ENCODE measurements around the gene EFNA5.

The EFNA5 gene

GRCh38 chr5:107514305-107514704 lies 156.4 kb downstream of the EFNA5 start:
- ATAC-seq = no peak
- TF ChIP-seq ZC3H10 (CRISPR knock-in tag; IDR thresholded peaks at IDR 0.05) (no peak), TSHZ2 (CRISPR knock-in tag; IDR thresholded peaks at IDR 0.05) (no peak), TOX (CRISPR knock-in tag; IDR thresholded peaks at IDR 0.05; ENCODE audit: borderline replicate concordance) (no peak), ZFP30 (CRISPR knock-in tag; IDR thresholded peaks at IDR 0.05) (no peak), ARNTL (CRISPR knock-in tag; IDR thresholded peaks at IDR 0.05; ENCODE audit: borderline replicate concordance, low read depth) (no peak), GLIS3 (CRISPR knock-in tag; IDR thresholded peaks at IDR 0.05) (no peak), SNAI2 (CRISPR knock-in tag; IDR thresholded peaks at IDR 0.05) (no peak), ESRRG (CRISPR knock-in tag; IDR thresholded peaks at IDR 0.05) (no peak), BACH2 (CRISPR knock-in tag; IDR thresholded peaks at IDR 0.05; ENCODE audit: borderline replicate concordance) (no peak), PATZ1 (CRISPR knock-in tag; IDR thresholded peaks at IDR 0.05; ENCODE audit: borderline replicate concordance) (no peak)

- TF ChIP-seq POU6F1 (CRISPR knock-in tag; IDR thresholded peaks at IDR 0.05; ENCODE audit: borderline replicate concordance, low read depth) (no peak), PPARA (CRISPR knock-in tag; IDR thresholded peaks at IDR 0.05; ENCODE audit: borderline replicate concordance) (no peak), ISL1 (CRISPR knock-in tag; IDR thresholded peaks at IDR 0.05) (no peak), CREB5 (CRISPR knock-in tag; IDR thresholded peaks at IDR 0.05; ENCODE audit: low read depth) (no peak), ARNTL (CRISPR knock-in tag; IDR thresholded peaks at IDR 0.05; ENCODE audit: borderline replicate concordance, low read depth) (no peak), ZC3H10 (CRISPR knock-in tag; IDR thresholded peaks at IDR 0.05) (no peak), ZFP30 (CRISPR knock-in tag; IDR thresholded peaks at IDR 0.05) (no peak), PATZ1 (CRISPR knock-in tag; IDR thresholded peaks at IDR 0.05; ENCODE audit: borderline replicate concordance) (no peak), TOX (CRISPR knock-in tag; IDR thresholded peaks at IDR 0.05; ENCODE audit: borderline replicate concordance) (no peak), TCF4 (CRISPR knock-in tag; IDR thresholded peaks at IDR 0.05; ENCODE audit: borderline replicate concordance) (no peak), SNAI2 (CRISPR knock-in tag; IDR thresholded peaks at IDR 0.05) (no peak), TSHZ2 (CRISPR knock-in tag; IDR thresholded peaks at IDR 0.05) (no peak), ZNF565 (CRISPR knock-in tag; conservative IDR thresholded peaks at IDR 0.05; ENCODE audit: low read depth) (no peak), ESRRG (CRISPR knock-in tag; IDR thresholded peaks at IDR 0.05) (no peak), CSRNP3 (CRISPR knock-in tag; IDR thresholded peaks at IDR 0.05) (no peak), CSDC2 (CRISPR knock-in tag; IDR thresholded peaks at IDR 0.05) (no peak), RARB (CRISPR knock-in tag; IDR thresholded peaks at IDR 0.05) (no peak), GLIS3 (CRISPR knock-in tag; IDR thresholded peaks at IDR 0.05) (no peak), ZNF8 (CRISPR knock-in tag; IDR thresholded peaks at IDR 0.05) (no peak)
- ATAC-seq = no peak
Observed at GRCh38 chr5:107513337-107514085, 157.2 kb downstream of the EFNA5 start.
